ENCODE data around the gene S100A1.

- TF ChIP-seq POLR2A (IDR thresholded peaks at IDR 0.05), result no peak
- TF ChIP-seq EP300 (IDR thresholded peaks at IDR 0.05), result no peak
- no peak for TF ChIP-seq CTCF (IDR thresholded peaks at IDR 0.05)
Measured at GRCh38 chr1:153646672-153647345, 18.6 kb downstream of the S100A1 start.
